ENCODE results near the gene ZNF736. TPM values are rescaled to one million over a fixed set of nuclear protein-coding genes. Genes with fewer than 3 reads are reported as not detected.
"Not testable (repeated sequence)": the region's sequence is repeated elsewhere in the genome, so short reads cannot be mapped to it uniquely, and the experiment has no call there.

Gene ZNF736
- total and polyA plus RNA-seq, 7 donors: 1.1 to 8.0 (median 3.7) TPM

GRCh38 chr7:64312826-64313225 lies 935 bp upstream of the ZNF736 start:
- WGBS, 3 donors: 54 to 84% (median 64%) methylated on average over 2 of the region's 2 CpGs
- ATAC-seq: no peak
- TF ChIP-seq CTCF (IDR thresholded peaks at IDR 0.05): no peak
- H3K4me3 ChIP-seq: no peak overlapping the region
- no peak for DNase-seq
- no peaks in the 10 kb centered on the region for H3K27me3 ChIP-seq (ENCODE audit: insufficient read depth in 3 of 3, low read length in 2 of 3)
- peaks cover 6% of the 10 kb centered on the region for H3K4me1 ChIP-seq
- H3K27ac ChIP-seq: no peak overlapping the region
- H3K36me3 ChIP-seq (ENCODE audit: insufficient read depth in 1 of 2, low read depth in 1 of 2): peaks cover 0 to 12% of the 10 kb centered on the region in 2 donors
- intact Hi-C loops (cut with DNase I): loop anchor here in 1 of 2 donors (10.0 kb wide), 1 partner anchor 302 kb away; no protein-coding TSS in a partner anchor
- no peaks in the 10 kb centered on the region for H3K9me3 ChIP-seq

GRCh38 chr7:64314566-64314965 lies 805 bp downstream of the ZNF736 start:
- intact Hi-C loops (cut with DNase I): loop anchor here in 1 of 2 donors (10.0 kb wide), 1 partner anchor 300 kb away; no protein-coding TSS in a partner anchor

GRCh38 chr7:64316031-64316742 lies 2.4 kb downstream of the ZNF736 start:
- H3K27me3 ChIP-seq (ENCODE audit: insufficient read depth in 3 of 3, low read length in 2 of 3); H3K9me3 ChIP-seq; H3K36me3 ChIP-seq (ENCODE audit: insufficient read depth in 1 of 2, low read depth in 1 of 2); DNase-seq; H3K4me3 ChIP-seq; H3K4me1 ChIP-seq; H3K27ac ChIP-seq; ATAC-seq: not testable (repeated sequence)
- intact Hi-C loops (cut with DNase I): loop anchor here in 1 of 2 donors (10.0 kb wide), 1 partner anchor 299 kb away; no protein-coding TSS in a partner anchor
- WGBS, 3 donors: 50 to 62% (median 50%) methylated on average over 1 of the region's 1 CpG

More at GRCh38 chr7:64314566-64314965, 805 bp downstream of the ZNF736 start:
- no peak for ATAC-seq
- Histone ChIP-seq H3K9me3 (no peaks in the 10 kb centered on the region), H3K36me3 (ENCODE audit: insufficient read depth in 1 of 2, low read depth in 1 of 2) (peaks cover 0 to 7% of the 10 kb centered on the region in 2 donors), H3K4me1 (peaks cover 6% of the 10 kb centered on the region), H3K27ac (no peak overlapping the region), H3K27me3 (ENCODE audit: insufficient read depth in 3 of 3, low read length in 2 of 3) (no peaks in the 10 kb centered on the region), H3K4me3 (peak overlapping the region; percentile 68)
- no peak for TF ChIP-seq CTCF (IDR thresholded peaks at IDR 0.05)
- DNase-seq: no peak
- 14 to 25% (median 18%) methylated on average over 10 of the region's 10 CpGs for WGBS, 3 donors

GRCh38 chr7:64320547-64321513 lies 7.1 kb downstream of the ZNF736 start:
- Histone ChIP-seq H3K27ac (no peak overlapping the region), H3K27me3 (ENCODE audit: insufficient read depth in 3 of 3, low read length in 2 of 3) (no peaks in the 10 kb centered on the region), H3K4me1 (no peaks in the 10 kb centered on the region), H3K36me3 (ENCODE audit: insufficient read depth in 1 of 2, low read depth in 1 of 2) (no peaks in the 10 kb centered on the region), H3K4me3 (no peak overlapping the region), H3K9me3 (no peaks in the 10 kb centered on the region)
- DNase-seq: no peak
- intact Hi-C loops (cut with DNase I): no loop called here
- no peak for ATAC-seq
- WGBS, 3 donors: 89 to 93% (median 89%) methylated on average over 3 of the region's 3 CpGs
- no peak for TF ChIP-seq CTCF (IDR thresholded peaks at IDR 0.05)

GRCh38 chr7:64324166-64324565 lies 10.4 kb downstream of the ZNF736 start:
- WGBS, 3 donors: 96 to 99% (median 97%) methylated on average over 3 of the region's 3 CpGs
- H3K27me3 ChIP-seq (ENCODE audit: insufficient read depth in 3 of 3, low read length in 2 of 3); intact Hi-C loops (cut with DNase I); H3K4me1 ChIP-seq; H3K9me3 ChIP-seq; DNase-seq; ATAC-seq; H3K4me3 ChIP-seq; H3K36me3 ChIP-seq (ENCODE audit: insufficient read depth in 1 of 2, low read depth in 1 of 2); H3K27ac ChIP-seq: not testable (repeated sequence)

- H3K27me3 ChIP-seq (ENCODE audit: insufficient read depth in 3 of 3, low read length in 2 of 3); DNase-seq; H3K36me3 ChIP-seq (ENCODE audit: insufficient read depth in 1 of 2, low read depth in 1 of 2); H3K4me1 ChIP-seq; H3K27ac ChIP-seq; ATAC-seq; H3K4me3 ChIP-seq; intact Hi-C loops (cut with DNase I): not testable (repeated sequence)
- WGBS, 3 donors: 98 to 99% (median 99%) methylated on average over 3 of the region's 3 CpGs
- H3K9me3 ChIP-seq: peaks cover 86% of the 10 kb centered on the region
These were observed 35.0 kb downstream of the ZNF736 start for GRCh38 chr7:64348713-64349210.
